Measurements from ENCODE around the gene TMEM144. TPM values are rescaled to one million over a fixed set of nuclear protein-coding genes. Genes with fewer than 3 reads are reported as not detected.
A peak's percentile ranks its signal among the peaks of the same experiment; 100 is the strongest.

The TMEM144 gene
- total and polyA plus RNA-seq, 11 donors, result 2.3 to 17.7 (median 10.4) TPM

- no peak for TF ChIP-seq POLR2A (IDR thresholded peaks at IDR 0.05)
- no peak for TF ChIP-seq CTCF (IDR thresholded peaks at IDR 0.05)
- ATAC-seq, result no peak
- Histone ChIP-seq H3K36me3 (peaks cover 0 to 59% (median 23%) of the 10 kb centered on the region in 9 donors), H3K4me1 (peaks cover 0 to 14% (median 5%) of the 10 kb centered on the region in 12 donors), H3K9me3 (no peaks in the 10 kb centered on the region), H3K4me3 (no peak overlapping the region), H3K27ac (no peak overlapping the region), H3K27me3 (no peaks in the 10 kb centered on the region)
- WGBS, 4 donors, result 89 to 91% (median 91%) methylated on average over 2 of the region's 2 CpGs
- no peak for DNase-seq
- intact Hi-C loops (cut with DNase I), result loop anchor here in 7 of 10 donors (5.0 to 10.0 kb wide), 3 partner anchors 62 to 67 kb away; no protein-coding TSS in a partner anchor
Measured at GRCh38 chr4:158190718-158191117, 19.6 kb upstream of the TMEM144 start.

GRCh38 chr4:158192439-158193158 lies 17.7 kb upstream of the TMEM144 start:
- DNase-seq (no peak), ATAC-seq (peak in 2 of 4 donors; percentile 50 to 59)
- Histone ChIP-seq H3K4me1 (peaks cover 0 to 14% (median 5%) of the 10 kb centered on the region in 12 donors), H3K36me3 (peaks cover 0 to 50% (median 17%) of the 10 kb centered on the region in 9 donors), H3K4me3 (no peak overlapping the region), H3K9me3 (no peaks in the 10 kb centered on the region), H3K27ac (peak overlapping the region in 1 of 12 donors; percentile 1), H3K27me3 (no peaks in the 10 kb centered on the region)
- WGBS, 4 donors, result 72 to 83% (median 77%) methylated on average over 5 of the region's 5 CpGs
- intact Hi-C loops (cut with DNase I), result loop anchor here in 8 of 10 donors (2.0 to 10.0 kb wide), 4 partner anchors 60 to 65 kb away; no protein-coding TSS in a partner anchor
- TF ChIP-seq CTCF (IDR thresholded peaks at IDR 0.05) (no peak), POLR2A (IDR thresholded peaks at IDR 0.05) (no peak)

- 34 to 38% (median 36%) methylated on average over 3 of the region's 3 CpGs for WGBS, 4 donors
- intact Hi-C loops (cut with DNase I), result loop anchor here in 8 of 10 donors (2.0 to 10.0 kb wide), 4 partner anchors 59 to 64 kb away; no protein-coding TSS in a partner anchor
- peaks cover 0 to 47% (median 13%) of the 10 kb centered on the region in 9 donors for H3K36me3 ChIP-seq
- no peak for TF ChIP-seq POLR2A (IDR thresholded peaks at IDR 0.05)
- TF ChIP-seq CTCF (IDR thresholded peaks at IDR 0.05), result peak; percentile 44 to 75 (median 58)
- no peak overlapping the region for H3K4me3 ChIP-seq
- H3K27me3 ChIP-seq, result no peaks in the 10 kb centered on the region
- no peak overlapping the region for H3K27ac ChIP-seq
- H3K9me3 ChIP-seq, result no peaks in the 10 kb centered on the region
- ATAC-seq, result peak in 3 of 4 donors; percentile 61 to 81 (median 64)
- no peak for DNase-seq
- peaks cover 0 to 14% (median 5%) of the 10 kb centered on the region in 12 donors for H3K4me1 ChIP-seq
Measured at GRCh38 chr4:158193171-158193749, 17.0 kb upstream of the TMEM144 start.

- Histone ChIP-seq H3K36me3 (peaks cover 0 to 49% (median 19%) of the 10 kb centered on the region in 9 donors), H3K27me3 (no peaks in the 10 kb centered on the region), H3K4me3 (no peak overlapping the region), H3K9me3 (no peaks in the 10 kb centered on the region), H3K4me1 (peaks cover 0 to 14% (median 5%) of the 10 kb centered on the region in 12 donors), H3K27ac (no peak overlapping the region)
- 87 to 96% (median 90%) methylated on average over 1 of the region's 1 CpG for WGBS, 4 donors
- DNase-seq (no peak), ATAC-seq (no peak)
- TF ChIP-seq CTCF (IDR thresholded peaks at IDR 0.05) (no peak), POLR2A (IDR thresholded peaks at IDR 0.05) (no peak)
- intact Hi-C loops (cut with DNase I), result loop anchor here in 4 of 10 donors (5.0 to 10.0 kb wide), 2 partner anchors 57 to 60 kb away; no protein-coding TSS in a partner anchor
Measured at GRCh38 chr4:158195297-158195696, 15.0 kb upstream of the TMEM144 start.

Measured in heart left ventricle (tissue), 16 donors.